GM19035 (cell line): Measurements from ENCODE around the gene GDAP1L1.

ENCODE experiments used
- ATAC-seq: cut with Tn5 transposase; IDR thresholded peaks from one replicate; pipeline ENCODE4 v1.9.1; 2021; ENCODE audit not compliant: unreplicated experiment

The GDAP1L1 gene

DNA sequence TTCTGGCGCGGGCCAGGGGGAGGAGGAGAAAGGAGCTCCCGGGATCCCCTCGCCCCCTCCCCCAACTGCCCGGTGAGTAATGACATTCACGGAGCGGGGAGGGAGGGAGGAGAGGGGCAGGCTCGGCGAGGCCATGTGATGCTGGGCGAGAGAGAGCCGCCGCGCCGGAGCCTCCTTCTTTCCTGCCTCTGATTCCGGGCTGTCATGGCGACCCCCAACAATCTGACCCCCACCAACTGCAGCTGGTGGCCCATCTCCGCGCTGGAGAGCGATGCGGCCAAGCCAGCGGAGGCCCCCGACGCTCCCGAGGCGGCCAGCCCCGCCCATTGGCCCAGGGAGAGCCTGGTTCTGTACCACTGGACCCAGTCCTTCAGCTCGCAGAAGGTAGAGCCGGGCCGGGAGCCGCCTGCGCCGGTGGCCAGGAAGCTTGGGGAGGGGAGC lies at the start of gene GDAP1L1:
TSS of gene GDAP1L1 (plus strand) at position 178 of the 441 bp plus-strand sequence. CDS start at position 205, 27 bp downstream.
- ATAC-seq: no peak

DNA sequence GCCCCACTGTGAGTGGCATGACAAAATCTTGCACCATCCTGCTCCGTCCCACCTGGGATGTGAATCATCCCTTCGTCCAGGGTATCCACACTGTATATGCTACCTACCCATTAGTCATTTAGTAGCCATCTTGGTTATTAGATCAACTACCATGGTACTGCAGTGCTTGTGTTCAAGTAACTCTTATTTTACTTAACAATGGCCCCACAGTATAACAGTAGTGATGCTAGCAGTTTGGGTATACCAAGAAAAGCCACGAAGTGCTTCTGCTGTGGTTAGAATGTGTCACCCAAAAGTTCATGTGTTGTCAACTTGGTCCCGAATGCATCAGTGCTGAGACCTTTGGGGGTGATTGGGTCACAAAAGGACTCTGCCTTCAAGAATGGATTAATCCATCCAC lies 48.2 kb upstream of the GDAP1L1 start:
- ATAC-seq: no peak

DNA sequence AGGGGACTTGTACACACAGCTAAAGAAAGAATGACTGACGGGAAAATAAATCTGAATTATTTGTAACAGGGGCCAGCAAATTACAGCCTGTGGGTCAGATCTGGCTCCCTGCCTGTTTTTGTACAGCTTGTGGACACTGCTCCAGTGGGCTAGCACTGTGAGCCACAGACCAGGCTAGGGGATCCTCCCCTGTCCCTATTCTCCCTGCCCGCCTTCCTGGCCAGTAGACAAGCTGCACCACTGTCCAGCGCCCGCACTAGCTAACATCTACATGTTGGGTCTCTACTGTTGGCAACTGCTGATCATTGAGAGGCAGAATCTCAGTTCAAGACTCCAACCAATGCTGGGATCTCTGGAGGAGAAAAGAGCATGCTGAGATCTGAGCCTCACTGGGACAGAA lies 47.2 kb upstream of the GDAP1L1 start:
- ATAC-seq: no peak

DNA sequence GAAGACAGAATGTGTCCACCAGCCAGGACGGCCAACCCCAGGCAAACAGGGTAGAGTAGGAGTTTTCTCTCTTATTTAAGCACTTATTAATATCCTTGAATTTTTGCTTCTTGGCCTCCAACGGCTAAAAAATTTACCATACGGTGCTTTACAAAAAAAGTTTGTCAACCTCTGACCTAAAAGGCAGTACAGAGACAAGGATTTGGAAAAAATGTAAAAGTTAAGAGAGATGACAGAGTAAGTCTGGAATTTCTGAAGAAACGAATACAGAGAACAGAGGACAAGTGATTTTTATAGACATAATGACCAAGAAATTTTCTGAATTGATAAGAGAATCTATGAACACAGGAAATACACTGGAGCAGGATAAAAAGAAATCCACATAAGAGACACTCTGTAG lies 46.7 kb upstream of the GDAP1L1 start:
- no peak for ATAC-seq

DNA sequence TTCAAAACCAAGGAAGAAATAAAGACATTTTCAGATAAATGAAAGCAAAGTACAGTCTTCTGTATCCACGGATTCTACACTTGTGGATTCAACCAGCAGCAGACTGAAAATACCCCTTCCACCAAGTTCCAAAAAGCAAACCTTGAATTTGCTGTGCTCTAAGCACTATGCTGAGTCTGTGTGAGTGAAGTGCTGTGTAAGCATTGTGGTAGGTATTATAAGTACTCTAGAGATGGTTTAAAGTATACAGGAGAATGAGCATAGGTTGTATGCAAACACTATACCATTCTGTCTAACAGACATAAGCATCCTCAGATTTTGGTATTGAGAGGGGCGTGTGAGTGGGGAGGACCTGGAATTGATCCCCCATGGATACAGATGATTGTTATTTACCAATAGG lies 46.1 kb upstream of the GDAP1L1 start:
- no peak for ATAC-seq

DNA sequence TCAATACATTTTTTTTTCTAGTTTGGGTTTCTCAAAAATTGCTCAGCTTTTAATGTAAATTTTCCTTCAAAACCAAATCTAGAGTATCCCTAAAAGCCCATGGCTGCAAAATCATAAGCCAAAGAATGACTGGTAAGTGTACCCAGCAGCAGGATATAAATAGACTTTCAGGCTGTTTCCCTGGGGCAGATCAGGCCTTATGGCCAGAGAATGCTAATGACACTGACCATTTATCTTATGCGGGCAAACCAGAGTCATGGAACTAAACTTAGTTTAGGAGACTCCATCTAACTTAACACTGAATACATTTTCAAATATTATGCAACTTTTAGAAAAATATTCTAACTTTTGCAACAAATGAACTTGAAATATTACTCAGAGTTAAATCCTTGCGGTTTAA lies 43.9 kb upstream of the GDAP1L1 start:
- no peak for ATAC-seq

DNA sequence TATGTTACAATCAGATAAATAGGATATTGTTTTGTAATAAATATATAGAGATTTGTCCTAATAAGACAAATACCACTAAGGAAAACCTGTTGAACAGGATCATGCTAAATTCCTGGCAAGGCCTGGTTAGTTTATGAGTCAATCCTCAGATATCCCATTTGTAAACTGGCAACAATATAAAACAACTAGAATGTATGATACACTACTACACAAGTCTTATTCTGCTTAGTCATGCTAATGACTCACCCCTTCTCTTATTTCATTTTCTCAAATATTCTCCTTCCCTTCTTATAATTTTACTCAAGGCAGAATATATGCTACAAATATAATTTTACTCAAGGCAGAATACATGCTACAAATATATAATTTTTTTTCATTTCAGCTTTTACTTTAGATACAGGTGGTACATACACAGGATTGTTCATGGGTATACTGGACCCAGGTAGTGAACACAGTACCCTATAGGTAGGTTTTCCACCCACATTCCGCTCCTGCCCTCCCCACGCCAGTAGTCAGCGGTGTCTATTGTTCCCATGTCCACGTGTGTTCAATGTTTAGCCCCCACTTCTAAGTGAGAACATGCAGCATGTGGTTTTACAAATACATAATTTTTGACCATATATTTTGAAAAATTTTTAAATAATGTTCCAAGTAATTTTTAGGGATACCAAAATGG lies 42.8 kb upstream of the GDAP1L1 start:
- no peak for ATAC-seq

DNA sequence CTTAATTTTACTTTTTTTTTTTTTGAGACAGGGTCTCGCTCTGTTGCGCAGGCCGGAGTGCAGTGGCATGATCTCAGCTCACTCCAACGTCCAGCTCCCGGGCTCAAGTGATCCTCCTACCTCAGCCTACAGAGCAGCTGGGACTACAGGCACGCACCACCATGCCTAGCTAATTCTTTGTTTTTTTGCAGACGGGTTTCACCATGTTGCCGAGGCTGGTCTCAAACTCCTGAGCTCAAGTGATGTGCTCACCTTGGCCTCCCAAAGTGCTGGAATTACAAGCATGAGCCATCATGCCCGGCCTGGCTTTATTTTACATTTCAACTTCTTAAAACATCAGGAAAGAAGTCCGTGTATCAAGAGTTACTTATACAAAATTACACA lies 42.3 kb upstream of the GDAP1L1 start:
- no peak for ATAC-seq

DNA sequence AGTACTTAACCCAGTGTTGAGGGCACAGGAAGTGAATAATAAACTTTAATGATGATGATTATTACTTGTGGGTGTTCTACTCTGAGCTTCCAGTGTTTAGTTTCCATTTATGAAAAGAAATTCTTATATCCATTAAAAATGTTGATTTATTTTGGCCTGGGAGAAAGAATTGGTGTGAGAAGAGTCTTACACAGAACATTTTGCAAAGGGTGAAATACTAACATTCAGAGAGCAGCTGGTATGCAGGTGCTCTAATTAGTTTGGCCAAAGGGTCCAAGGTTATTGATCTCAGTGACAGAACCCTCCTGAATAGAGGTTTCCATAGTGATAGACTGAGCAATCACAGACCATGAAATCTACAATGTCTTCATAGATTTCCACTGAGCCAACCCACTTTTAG lies 41.0 kb upstream of the GDAP1L1 start:
- no peak for ATAC-seq

DNA sequence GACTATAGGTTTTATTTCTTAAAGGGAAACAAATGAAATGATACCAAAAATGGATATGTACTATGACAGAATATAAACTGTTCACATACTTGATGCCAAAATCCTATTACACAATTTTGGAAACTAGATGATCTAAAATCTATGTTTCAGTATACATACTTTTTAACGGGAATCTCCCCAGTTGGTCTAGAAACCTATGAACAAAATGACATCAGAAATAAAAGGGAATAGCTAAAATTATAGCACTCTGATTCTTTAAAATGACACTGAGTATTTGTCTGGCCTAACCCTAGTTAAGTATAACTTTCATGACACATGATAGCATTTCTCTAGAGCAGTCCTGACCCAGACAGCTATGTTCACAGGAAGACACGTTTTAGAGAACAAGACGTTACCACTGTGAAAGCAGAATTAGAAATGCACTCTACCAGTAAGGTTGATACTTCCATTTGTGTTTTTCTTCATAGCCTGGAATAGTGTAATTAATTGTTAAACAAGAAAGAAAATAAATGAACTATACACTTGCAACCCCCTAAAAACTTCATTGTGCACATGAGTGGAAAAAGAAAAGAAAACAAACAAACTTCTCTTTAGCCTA lies 39.9 kb upstream of the GDAP1L1 start:
- no peak for ATAC-seq

DNA sequence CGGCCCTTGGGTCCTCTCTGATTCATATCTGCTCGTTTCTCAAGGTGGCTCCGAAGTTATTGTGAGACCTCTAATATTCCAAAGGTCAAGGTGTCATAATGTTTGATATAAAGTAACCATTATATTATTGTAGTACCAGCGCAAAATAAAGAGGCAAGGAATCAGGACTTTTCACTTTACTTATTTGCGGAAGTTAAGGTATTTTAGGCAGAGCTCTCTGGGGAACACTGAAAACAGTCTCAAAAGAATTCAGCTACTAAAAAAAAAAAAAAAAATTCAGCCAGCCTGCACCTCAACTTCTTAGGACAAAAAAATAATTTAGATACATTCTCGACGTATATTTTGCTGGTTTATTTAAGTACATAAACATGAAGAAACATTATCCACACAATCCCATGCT lies 38.9 kb upstream of the GDAP1L1 start:
- no peak for ATAC-seq

DNA sequence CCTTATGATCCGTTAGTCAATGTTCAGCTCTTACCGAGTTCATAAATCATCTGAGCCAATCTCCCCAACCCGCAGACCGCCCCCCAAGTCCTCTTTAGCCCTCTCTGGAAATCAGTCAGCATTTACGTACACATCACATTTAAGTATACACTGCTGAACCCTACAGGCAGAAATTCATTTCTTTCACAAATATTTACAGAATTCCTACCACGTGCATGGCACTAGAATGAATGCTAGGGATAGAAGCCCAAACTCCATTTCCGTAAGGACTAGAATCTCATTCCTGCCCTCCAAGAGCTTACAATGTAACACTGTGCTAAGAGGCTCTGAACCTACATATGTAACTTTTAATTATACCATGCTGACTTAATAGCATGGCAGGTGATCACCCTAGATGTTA lies 38.3 kb upstream of the GDAP1L1 start:
- no peak for ATAC-seq

DNA sequence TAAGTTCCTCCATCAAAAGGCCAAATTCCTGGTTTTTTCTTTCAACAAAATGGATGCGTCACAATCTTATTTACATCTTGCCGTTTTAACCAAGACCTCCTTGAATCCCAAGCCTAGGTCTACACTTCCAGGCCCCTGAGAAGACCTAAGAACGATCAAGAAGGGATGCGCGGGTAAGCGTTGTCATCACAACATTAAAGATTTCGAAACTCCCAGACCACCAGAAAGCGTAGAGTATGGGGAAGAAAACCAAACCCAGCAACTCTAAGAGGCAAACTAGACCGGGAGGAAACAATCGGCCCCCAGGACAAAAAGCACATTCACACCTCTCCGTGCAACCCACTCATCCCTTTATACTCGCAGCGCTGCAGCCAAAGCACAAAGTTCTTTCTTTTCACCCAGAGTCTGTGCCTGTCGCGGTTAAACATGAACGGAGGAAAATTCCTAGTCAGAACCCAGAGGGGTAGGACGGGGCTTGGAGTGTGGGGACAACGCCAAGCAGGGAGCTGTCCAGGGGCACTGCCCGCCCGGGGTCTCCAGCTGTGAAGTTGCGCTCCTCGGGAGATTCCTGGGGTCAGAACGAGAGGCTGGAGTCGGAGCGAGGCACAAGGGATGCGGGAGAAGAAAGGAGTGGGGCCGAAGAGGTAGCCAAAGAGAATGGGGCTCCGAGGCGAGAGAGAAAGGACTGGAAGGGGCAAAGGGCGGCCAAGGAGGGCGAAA lies 37.3 kb upstream of the GDAP1L1 start:
- ATAC-seq: peak; percentile 1

DNA sequence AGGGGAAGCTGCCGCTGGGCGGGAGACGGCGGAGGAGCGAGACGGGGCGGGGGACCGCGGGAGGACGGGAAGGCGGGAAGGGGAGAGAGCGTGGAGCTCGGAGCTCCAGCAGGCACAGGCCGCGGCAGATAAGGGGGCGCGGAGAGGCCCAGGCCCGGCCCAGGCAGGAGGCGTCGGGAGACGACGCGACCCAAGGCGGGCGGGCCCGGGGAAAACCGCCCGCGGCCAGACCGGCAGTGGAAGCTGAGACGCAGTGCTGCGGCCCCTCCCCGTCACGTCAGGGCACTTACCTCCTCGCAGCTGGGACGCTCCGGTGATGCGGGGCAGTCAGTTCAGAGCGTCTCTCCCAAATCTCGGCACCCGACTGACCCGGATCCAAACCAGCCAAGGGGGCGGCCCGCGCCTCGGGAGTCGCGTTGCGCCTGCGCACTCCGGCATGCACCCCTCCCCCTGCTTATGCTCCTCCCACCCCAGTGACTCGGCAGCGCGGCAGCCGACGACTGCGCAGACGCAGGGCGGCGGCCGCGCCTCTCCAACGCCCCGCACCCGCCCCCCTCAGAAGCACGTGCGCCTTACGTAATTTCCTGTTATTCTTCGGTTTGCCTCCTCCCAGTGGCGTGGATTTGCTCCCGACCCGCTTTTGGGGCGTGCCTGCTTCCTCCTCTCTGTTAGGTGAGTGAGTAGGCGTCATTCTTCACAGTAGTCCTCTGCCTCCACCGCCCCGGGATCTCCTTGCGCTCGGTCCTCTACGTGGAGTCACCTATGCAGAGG lies 36.5 kb upstream of the GDAP1L1 start, which contains the start of gene OSER1:
TSS of gene OSER1 (minus strand) at position 366 of the 771 bp plus-strand sequence. CDS start 3,814 bp downstream, outside the sequence.
- peak; percentile 84 for ATAC-seq

DNA sequence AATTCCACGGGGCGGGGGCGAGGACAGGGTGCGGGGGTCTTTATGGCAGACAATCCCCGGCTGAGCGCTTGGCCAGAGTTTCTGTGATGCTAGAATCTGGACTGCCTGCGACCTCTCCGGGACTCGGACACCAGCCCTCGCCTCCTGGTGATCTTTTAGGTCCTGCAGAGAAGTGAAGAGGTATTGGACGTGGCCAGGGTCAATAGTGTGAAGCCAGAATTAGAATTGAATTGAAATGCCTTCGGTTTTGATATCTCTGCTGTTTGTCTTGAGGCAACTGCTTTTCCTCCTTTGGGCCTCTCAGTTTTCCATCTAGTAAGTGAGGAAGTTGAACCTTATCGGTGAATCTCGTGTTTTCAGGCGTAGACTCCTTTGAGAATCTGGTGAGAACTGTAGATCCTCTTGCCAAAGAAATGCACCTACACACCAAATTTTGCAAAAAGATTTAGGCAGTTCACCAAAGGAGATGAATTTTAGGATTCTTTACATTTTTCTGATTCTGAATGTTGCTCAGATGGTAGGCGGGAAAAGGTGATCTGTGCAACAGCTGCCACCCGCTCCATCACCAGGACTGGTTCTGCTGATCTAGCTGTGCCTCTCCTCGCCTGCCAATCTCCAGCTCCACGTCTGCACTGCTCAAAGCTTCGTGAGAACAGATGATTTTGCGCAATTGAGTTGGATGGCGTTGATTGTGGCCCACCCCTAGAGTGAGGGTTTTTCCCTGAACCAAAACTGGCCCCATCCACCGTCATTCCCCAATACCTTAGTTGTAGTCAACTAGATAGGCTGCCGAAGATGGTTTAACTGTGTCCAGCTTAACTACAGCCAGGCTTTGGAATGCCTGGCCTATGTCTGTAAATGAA lies 35.7 kb upstream of the GDAP1L1 start:
- ATAC-seq: peak; percentile 13

DNA sequence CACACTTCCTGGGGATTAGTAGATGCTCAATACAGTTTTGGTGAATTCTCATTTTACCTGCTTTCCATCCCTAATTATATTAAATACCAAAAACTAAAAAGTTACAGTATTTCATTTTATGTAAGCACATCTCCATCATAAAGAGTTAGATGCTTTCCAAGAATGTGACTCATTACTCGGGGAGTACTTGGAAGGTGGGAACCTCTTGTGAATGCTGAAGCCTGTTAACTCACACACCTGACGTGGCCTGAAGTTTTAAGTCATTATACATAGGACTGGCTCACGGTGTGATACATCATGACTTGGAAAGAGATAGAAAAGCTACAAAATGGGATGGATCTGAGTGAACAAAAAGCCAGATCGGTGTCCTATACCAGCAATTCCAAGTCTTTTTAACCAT lies 34.3 kb upstream of the GDAP1L1 start:
- no peak for ATAC-seq

DNA sequence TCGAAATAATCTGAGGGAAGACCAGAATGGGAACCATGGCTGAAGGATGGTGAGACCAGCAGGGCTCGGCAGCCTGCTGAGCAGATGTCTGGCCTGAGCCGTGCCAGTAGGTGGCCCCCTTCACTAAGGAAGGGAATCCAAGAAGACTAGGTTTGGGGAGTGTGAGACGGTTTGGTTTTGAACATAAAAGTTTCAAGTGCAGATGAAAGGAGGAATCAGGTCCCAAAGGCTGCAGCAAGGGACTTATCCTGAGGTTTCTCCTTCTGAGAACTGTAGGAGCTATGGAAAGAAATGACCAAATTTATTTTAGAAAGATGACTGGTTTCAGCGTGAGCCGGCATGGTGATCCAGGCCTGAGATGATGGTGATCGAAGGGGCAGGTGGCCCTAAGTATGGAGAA lies 32.0 kb upstream of the GDAP1L1 start:
- ATAC-seq: no peak

DNA sequence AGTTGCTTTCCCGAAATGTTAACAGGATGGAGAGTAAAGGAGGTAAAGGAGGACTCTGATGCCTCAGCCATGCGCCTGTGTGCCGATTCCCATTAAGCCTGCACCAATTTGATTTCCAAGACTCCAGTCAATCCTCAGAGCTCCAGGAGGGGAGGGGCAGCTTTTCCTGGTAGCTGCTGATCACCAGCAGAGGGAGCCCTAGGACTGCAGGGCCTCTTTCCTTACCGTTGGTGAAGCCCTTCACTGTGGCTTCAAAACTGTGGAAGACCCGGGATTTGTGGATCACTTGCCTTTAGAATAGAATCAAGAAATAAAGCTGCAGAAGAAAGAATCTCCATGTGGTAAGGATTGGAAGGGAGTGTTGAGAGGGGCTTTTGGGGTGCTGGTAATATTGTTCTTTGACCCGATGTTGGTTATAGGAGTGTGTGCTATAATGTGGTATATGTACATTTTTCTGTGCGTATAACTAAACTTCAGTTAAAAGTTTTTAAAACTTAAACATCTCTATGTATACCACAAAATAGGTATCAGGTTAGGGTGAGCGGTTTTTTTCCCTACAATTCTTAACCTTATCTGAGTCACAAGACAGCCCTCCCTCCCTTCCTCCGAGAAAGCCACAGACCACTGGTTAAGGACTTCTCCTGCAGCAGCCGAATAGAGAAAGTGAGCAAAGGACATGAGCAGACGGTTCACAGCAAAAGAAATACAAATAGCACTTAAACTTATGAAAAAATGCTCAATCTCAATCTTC lies 29.6 kb upstream of the GDAP1L1 start:
- no peak for ATAC-seq

DNA sequence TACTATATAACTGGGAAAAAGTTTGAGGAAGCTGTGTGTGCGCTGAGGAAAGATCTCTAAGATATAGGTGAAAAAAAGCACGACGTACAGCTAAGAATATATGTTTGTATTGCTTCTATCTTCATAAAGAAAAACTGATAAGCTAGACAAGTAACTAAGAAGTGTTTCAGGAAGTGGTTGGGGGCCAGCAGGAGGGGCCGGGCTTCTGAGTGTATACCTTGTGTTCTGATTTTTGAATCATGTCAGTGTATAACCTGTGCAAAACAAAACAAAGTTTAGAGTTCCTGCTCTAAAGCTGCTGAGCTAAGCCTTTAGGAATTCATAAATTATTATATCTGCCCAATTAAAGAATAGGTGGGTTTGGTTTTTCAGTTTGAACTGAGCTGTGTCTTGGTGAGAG lies 28.7 kb upstream of the GDAP1L1 start:
- ATAC-seq: no peak
